Spleen (tissue), 11 donors: Measurements from ENCODE around the gene DPF3. TPM values are rescaled to one million over a fixed set of nuclear protein-coding genes. Genes with fewer than 3 reads are reported as not detected.

Experiments
- DNase-seq: peaks from one replicate; pipeline ENCODE4 v3.0.0-alpha.2; 2020
- H3K27ac ChIP-seq, 8 donors: fragments of 200-600 bp; sonication (generic) in 7 of 8; 1 replicate in 4 of 8; 2 replicates in 4 of 8; pipeline versions ENCODE4 v1.5.0 to v1.8.0; 2016 to 2021; ENCODE audit warnings: inconsistent platforms in 4 of 8, mild to moderate bottlenecking in 4 of 8, moderate library complexity in 1 of 8
- H3K27me3 ChIP-seq, 7 donors: fragments of 200-600 bp; sonication (generic) in 6 of 7; replicated peaks in 1 of 7; 1 replicate in 4 of 7; 2 replicates in 3 of 7; pipeline versions ENCODE4 v1.5.0 to v1.8.0; 2016 to 2021; ENCODE audit warnings: inconsistent platforms in 3 of 7, mild to moderate bottlenecking in 1 of 7
- H3K36me3 ChIP-seq, 6 donors: fragments of 200-600 bp; sonication (generic) in 5 of 6; 1 replicate in 4 of 6; 2 replicates in 2 of 6; pipeline versions ENCODE4 v1.5.0 to v1.8.0; 2016 to 2021; ENCODE audit warnings: inconsistent platforms in 2 of 6
- H3K4me1 ChIP-seq, 6 donors: fragments of 200-600 bp; sonication (generic) in 5 of 6; 1 replicate in 3 of 6; 2 replicates in 3 of 6; pipeline versions ENCODE4 v1.5.0 to v1.8.0; 2016 to 2021; ENCODE audit warnings: inconsistent platforms in 3 of 6
- H3K4me3 ChIP-seq, 8 donors: fragments of 200-600 bp; sonication (generic) in 7 of 8; 1 replicate in 4 of 8; 2 replicates in 4 of 8; pipeline versions ENCODE4 v1.5.0 to v1.8.0; 2016 to 2021; ENCODE audit warnings: inconsistent platforms in 4 of 8, mild to moderate bottlenecking in 4 of 8, moderate library complexity in 2 of 8
- H3K9me3 ChIP-seq, 8 donors: fragments of 200-600 bp; sonication (generic) in 7 of 8; 1 replicate in 4 of 8; 2 replicates in 4 of 8; pipeline versions ENCODE4 v1.5.0 to v1.8.0; 2016 to 2021; ENCODE audit warnings: inconsistent platforms in 4 of 8
- POLR2A ChIP-seq, 3 donors: fragments of 450-650 bp; IDR thresholded peaks; one replicate each; pipeline ENCODE4 v1.5.1; 2017; ENCODE audit warnings: antibody characterized with exemption in 3 of 3, mild to moderate bottlenecking in 1 of 3
- POLR2AphosphoS5 ChIP-seq, 3 donors: sonication (generic); formaldehyde crosslinking; IDR thresholded peaks; one replicate each; pipeline ENCODE4 v1.5.1; 2017; ENCODE audit warnings: antibody characterized with exemption in 3 of 3
- WGBS, 5 donors: extraction: QIAGEN DNeasy Blood & Tissue Kit in 3 of 5; methylation state at CpG; one replicate each; pipeline versions ENCODE4 v1.1.5 to v1.1.7; 2013 to 2018; 5-methylcytosine and 5-hydroxymethylcytosine counted together
- intact Hi-C: fragments of 100-400 bp; cut with DNase I; formaldehyde crosslinking; loops from one replicate; pipeline ENCODE4 v1.15.0; 2023; ENCODE audit warnings: low total_unique reads
- polyA plus RNA-seq, 3 donors: library from polyadenylated mRNA; stranded (reverse); fragments of 200-250 nt; gene quantifications; one replicate each; pipeline ENCODE4 v1.2.1, GENCODE V29; 2013
- total RNA-seq, 7 donors: library from RNA; depleted of rRNA in 3 of 7; stranded (reverse); fragments of >200 nt in 3 of 7; fragmentation: NEBNext Ultra II Directional in 4 of 7; extraction: Animal tissue kit (Norgen Biotek cat#: 25700) in 4 of 7; gene quantifications; one replicate each; pipeline versions ENCODE4 v1.1.0 to v1.2.1, GENCODE V29; 2016 to 2021
- TF ChIP-seq, protein P1 (sequence below), 11 experiments: fragments of 200-600 bp in 7 of 11; fragments of 450-650 bp in 4 of 11; sonication (generic) in 4 of 11; IDR thresholded peaks in 8 of 11; conservative IDR thresholded peaks in 3 of 11; 1 replicate in 7 of 11; 2 replicates in 4 of 11; pipeline versions ENCODE4 v1.4.0 to v1.8.0; 2016 to 2021; ENCODE audit warnings: antibody characterized with exemption in 11 of 11, inconsistent platforms in 4 of 11, mild to moderate bottlenecking in 1 of 11
- donor health status: healthy with polysubstance abuse.
- donor health status: DM: no; HTN: no; CAD: no; lungs with moderate emphysema.
- donor health status: DM: no; HTN: no; CAD: no.
- donor health status: Bipolar disorder and iron deficiency.
- donor health status: healthy.
- donor health status: DM: no; HTN: no; CAD: no.
- donor health status: DM: yes; HTN: yes; CAD: no.

Gene DPF3
- total and polyA plus RNA-seq, 10 donors = 0.76 to 8.9 (median 3.0) TPM

DNA sequence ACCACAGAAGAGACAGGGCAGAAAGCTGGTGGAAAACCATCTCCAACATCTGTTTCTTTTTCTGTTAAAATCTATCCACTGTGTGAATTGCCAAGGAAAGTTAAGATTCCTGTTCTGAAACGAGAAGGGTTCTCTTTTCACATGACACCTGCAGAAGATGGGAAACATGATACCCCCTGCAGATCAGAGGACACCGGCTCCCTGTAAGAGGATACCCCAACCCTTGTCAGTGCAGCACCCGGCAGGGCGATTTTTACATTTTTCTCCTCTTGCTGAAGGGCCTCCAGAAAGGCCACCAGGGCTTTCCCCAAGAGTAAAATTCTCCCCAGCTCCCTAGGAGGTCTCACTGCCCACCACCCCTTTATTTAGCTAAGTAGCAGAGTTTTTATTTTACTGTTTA, 48.2 kb downstream of the DPF3 start:
- H3K27me3 ChIP-seq = no peaks in the 10 kb centered on the region
- WGBS, 5 donors = 87 to 96% (median 90%) methylated on average over 4 of the region's 4 CpGs
- no peaks in the 10 kb centered on the region for H3K9me3 ChIP-seq
- TF ChIP-seq POLR2AphosphoS5 (IDR thresholded peaks at IDR 0.05) (no peak), POLR2A (IDR thresholded peaks at IDR 0.05) (no peak)
- TF ChIP-seq, protein P1, sequence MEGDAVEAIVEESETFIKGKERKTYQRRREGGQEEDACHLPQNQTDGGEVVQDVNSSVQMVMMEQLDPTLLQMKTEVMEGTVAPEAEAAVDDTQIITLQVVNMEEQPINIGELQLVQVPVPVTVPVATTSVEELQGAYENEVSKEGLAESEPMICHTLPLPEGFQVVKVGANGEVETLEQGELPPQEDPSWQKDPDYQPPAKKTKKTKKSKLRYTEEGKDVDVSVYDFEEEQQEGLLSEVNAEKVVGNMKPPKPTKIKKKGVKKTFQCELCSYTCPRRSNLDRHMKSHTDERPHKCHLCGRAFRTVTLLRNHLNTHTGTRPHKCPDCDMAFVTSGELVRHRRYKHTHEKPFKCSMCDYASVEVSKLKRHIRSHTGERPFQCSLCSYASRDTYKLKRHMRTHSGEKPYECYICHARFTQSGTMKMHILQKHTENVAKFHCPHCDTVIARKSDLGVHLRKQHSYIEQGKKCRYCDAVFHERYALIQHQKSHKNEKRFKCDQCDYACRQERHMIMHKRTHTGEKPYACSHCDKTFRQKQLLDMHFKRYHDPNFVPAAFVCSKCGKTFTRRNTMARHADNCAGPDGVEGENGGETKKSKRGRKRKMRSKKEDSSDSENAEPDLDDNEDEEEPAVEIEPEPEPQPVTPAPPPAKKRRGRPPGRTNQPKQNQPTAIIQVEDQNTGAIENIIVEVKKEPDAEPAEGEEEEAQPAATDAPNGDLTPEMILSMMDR (IDR thresholded peaks at IDR 0.05 in 8 of 11, conservative IDR thresholded peaks at IDR 0.05 in 3 of 11) = no peak
- H3K27ac ChIP-seq = no peak overlapping the region
- no peak for DNase-seq
- no peak overlapping the region for H3K4me3 ChIP-seq
- H3K4me1 ChIP-seq = no peaks in the 10 kb centered on the region
- no peaks in the 10 kb centered on the region for H3K36me3 ChIP-seq
- intact Hi-C loops = no loop called here

DNA sequence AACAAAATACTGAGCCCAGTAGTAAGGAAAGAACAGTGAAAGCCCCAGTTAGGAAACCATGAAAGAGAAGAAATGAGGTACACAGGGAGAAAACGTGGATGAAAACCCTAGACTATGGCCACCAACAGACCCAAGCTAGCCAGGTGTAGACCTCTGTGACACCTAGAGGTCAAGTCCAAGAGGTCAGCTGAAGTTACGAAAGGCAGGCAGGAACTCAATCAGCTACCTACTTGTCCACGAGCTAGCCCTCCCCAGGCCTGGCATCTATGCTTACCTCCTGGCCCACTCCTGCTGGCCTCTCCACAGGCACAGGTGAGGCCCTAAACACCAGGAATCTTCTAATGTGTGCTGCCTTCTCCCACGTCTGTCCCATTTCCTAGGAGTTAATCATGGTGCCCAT, 48.7 kb downstream of the DPF3 start:
- Histone ChIP-seq H3K4me3 (no peak overlapping the region), H3K27me3 (no peaks in the 10 kb centered on the region), H3K27ac (no peak overlapping the region), H3K9me3 (no peaks in the 10 kb centered on the region), H3K4me1 (no peaks in the 10 kb centered on the region), H3K36me3 (no peaks in the 10 kb centered on the region)
- no peak for DNase-seq
- 84 to 94% (median 91%) methylated on average over 4 of the region's 4 CpGs for WGBS, 5 donors
- TF ChIP-seq POLR2AphosphoS5 (IDR thresholded peaks at IDR 0.05) (no peak), POLR2A (IDR thresholded peaks at IDR 0.05) (no peak)
- TF ChIP-seq, protein P1 (IDR thresholded peaks at IDR 0.05 in 8 of 11, conservative IDR thresholded peaks at IDR 0.05 in 3 of 11) = no peak
- intact Hi-C loops = no loop called here

DNA sequence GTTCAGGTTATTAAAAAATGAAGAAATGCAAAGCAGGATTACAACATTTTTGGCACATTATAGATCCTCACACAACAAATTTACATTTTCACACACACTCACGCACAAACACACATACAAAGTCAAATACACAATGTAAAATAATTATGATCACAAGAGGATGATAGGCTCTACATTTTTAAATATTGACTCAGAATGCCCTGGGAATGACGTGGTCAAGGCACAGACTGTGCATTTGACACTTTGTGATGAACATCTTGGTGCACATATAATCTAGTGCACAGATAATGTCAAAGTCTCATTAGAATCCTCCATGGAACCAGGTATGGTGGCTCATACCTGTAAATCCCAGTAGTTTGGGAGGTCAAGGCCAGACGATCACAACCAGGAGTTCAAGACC, 49.4 kb downstream of the DPF3 start:
- no peaks in the 10 kb centered on the region for H3K4me1 ChIP-seq
- intact Hi-C loops = no loop called here
- 84 to 96% (median 89%) methylated on average over 3 of the region's 3 CpGs for WGBS, 5 donors
- no peak for TF ChIP-seq POLR2AphosphoS5 (IDR thresholded peaks at IDR 0.05)
- no peak for TF ChIP-seq POLR2A (IDR thresholded peaks at IDR 0.05)
- TF ChIP-seq, protein P1 (IDR thresholded peaks at IDR 0.05 in 8 of 11, conservative IDR thresholded peaks at IDR 0.05 in 3 of 11) = no peak
- H3K27me3 ChIP-seq = no peaks in the 10 kb centered on the region
- no peaks in the 10 kb centered on the region for H3K9me3 ChIP-seq
- no peak overlapping the region for H3K27ac ChIP-seq
- no peak for DNase-seq
- no peak overlapping the region for H3K4me3 ChIP-seq
- H3K36me3 ChIP-seq = no peaks in the 10 kb centered on the region

DNA sequence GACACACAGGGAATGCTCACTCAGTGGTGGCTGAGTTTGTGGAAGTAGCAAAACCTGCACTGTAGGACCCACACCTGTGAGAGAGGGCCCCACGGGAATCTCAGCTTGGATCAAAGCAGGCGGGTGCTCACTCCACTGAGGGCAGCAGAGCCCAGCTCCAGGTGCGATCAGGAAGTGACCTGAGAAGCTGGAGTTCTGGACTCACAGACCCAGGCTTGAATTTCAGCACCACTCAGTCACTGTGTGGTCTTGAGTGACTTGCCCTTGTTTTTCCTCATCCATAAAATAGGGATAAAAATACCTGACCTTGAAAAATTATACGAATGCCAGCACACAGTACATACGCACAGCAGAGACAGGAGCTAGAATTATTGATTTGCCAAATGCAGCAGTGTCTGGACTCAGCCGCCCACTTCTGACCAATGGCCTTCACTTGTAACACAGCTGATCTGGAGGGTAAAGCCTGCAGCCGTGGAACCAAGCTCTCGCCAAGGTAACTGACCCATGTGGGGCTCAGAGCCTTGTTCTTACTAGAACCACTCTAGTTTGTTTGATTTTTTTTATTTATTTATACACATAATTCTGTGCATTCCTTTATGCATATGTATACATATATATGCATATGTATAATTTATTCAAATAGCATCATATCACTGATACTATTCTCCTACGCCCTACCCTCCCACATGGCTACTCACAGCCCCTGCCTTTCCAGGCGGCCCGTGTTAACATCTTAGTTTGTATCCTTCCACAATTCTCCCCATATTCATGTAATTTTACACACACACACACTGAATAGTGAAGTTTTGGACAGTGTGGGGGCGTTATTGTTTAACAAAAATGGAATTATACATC, 53.9 kb downstream of the DPF3 start:
- H3K36me3 ChIP-seq = no peaks in the 10 kb centered on the region
- intact Hi-C loops = no loop called here
- no peaks in the 10 kb centered on the region for H3K4me1 ChIP-seq
- H3K4me3 ChIP-seq = no peak overlapping the region
- TF ChIP-seq POLR2A (IDR thresholded peaks at IDR 0.05) = no peak
- TF ChIP-seq, protein P1 (IDR thresholded peaks at IDR 0.05 in 8 of 11, conservative IDR thresholded peaks at IDR 0.05 in 3 of 11) = no peak
- TF ChIP-seq POLR2AphosphoS5 (IDR thresholded peaks at IDR 0.05) = no peak
- H3K27me3 ChIP-seq = no peaks in the 10 kb centered on the region
- 87 to 93% (median 90%) methylated on average over 11 to 12 of the region's 12 CpGs for WGBS, 5 donors
- H3K27ac ChIP-seq = no peak overlapping the region
- no peak for DNase-seq
- no peaks in the 10 kb centered on the region for H3K9me3 ChIP-seq
